GM18505 (cell line): ENCODE measurements around the gene GCGR.

Source experiments
- ATAC-seq: cut with Tn5 transposase; IDR thresholded peaks from one replicate; pipeline ENCODE4 v1.9.1; 2021; ENCODE audit not compliant: unreplicated experiment
- POLR2A ChIP-seq: IDR thresholded peaks from 4 replicates; pipeline ENCODE4 v1.6.1; 2011; ENCODE audit warnings: borderline replicate concordance; ENCODE audit not compliant: insufficient read depth, insufficient read length; ENCODE audit errors: extremely low read depth

GCGR gene

DNA sequence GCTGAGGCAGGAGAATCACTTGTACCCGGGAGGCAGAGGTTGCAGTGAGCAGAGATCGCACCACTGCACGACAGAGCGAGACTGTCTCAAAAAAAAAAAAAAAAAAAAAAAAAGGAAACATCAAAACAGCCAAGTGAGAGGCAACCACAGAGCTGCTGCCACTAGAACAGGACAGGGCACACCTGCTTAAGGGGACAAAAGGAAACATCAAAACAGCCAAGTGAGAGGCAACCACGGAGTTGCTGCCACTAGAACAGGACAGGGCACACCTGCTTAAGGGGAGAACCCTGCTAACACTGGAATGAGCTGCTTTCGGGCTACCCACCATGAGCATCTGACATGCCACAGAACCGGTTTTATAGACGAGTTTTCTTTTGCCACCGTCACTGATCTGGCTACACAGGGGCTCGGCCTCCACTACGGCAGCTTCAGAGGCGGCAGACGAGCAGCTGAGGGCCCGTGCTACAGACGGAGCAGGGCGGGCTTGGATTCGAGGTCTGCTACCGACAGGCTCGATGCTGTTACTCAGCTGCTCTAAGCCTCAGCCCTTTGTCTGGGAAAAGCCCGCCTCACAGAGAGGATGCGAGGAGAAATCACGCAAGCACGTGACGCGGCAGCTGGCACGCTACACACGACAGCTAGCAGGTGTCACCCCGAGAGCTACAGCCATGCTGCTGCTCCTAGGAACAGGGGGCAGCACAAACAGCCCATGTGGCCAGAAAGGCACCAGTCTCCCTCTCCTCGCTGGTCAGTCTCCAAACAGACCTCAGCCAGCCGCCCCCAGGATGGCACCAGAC is 54.4 kb downstream of the GCGR start:
- no peak for TF ChIP-seq POLR2A

DNA sequence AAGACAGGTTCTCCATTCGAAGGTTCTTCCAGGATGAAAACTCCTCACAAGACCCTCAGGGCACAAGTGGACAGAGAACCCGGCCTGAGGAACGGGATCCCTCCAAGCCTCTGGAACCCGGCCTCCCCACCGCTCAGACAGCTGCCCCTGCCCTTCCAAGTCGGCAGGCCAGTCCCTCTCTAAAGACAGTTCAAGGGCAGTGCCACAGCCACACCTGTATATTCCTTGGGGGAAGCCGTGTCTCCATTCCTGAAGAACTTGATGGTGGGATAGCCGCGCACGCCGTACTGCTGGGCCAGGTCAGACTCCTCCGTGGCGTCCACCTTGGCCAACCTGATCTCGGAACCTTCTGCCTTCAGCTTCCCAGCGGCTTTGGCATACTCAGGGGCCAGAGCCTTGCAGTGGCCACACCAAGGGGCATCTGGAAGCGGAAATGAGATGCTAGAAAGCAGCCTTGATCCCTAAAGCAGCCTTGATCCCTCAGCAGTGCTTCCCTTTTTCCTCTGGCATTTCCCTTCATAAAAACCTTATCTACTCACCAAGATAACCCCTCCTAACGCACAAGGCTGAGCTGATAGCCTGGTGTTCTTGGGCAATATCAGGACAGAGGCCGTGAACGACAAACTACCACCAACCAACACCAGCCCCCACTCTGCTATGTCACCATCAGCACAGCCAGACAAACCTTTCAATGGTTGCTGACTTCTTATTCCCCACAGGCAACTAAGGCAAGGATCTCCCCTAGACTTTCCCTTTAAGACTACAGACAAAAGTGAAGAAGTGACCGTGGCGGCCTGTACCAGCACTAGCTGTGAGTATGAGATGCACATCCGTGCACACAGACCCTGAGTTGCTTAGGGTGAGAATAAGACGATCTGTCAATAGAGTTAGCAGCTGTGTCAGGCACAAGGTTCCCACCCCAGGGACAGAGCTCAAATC is 55.3 kb downstream of the GCGR start:
- ATAC-seq = no peak
- no peak for TF ChIP-seq POLR2A

More for the DNA sequence above, 54.4 kb downstream of the GCGR start:
- ATAC-seq = no peak

- TF ChIP-seq POLR2A = peak; percentile 95
- ATAC-seq = peak; percentile 75
These were observed 56.2 kb downstream of the GCGR start, which contains the start of gene P4HB for GRCh38 chr17:81859906-81860755. P4HB (minus strand) TSS chr17:81860535; CDS start chr17:81860471, 64 bp downstream.

DNA sequence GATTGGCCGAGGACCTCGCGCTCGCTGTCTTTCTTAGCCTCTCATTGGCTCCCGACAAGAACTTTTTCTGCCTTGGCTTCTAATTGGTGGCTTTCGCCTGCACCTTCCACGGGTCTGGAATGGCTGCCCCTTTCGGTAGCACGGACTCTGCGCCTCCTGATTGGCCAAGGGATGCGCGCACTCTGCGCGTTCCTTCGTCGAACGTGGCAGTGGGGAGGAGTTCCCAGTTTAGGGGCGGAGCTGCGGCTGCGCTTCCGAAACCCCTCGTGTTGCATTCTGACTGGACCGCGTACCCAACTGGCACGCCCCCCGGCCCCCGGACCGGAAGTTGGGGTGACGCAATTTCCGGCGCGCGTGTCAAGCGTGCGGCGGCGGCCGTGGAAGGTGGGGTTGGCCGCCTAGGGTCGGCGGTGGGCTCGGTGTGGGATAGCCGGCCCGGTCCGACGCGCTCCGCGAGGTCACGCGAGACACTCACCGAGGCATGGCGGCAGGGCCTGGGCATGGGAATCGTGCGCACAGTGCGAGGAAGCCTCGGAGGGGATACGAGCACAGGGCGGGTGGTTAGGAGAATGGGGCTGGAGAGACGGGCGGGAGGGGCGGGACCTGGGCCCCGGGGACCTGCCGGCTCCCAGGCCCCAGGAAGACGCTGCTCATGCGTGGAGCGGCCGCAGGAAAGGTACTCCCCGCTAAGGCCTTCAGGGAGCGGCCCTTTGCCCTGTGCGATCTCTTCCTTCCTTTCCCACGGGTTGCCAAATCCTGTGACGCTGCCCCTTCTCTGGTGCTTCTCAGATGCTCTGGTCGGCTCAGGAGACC is 57.0 kb downstream of the GCGR start:
- peak; percentile 90 for TF ChIP-seq POLR2A
- ATAC-seq = peak; percentile 66

- TF ChIP-seq POLR2A = no peak
- no peak for ATAC-seq
These were observed 59.2 kb downstream of the GCGR start for GRCh38 chr17:81863123-81863675.
